Activated CD4-positive, alpha-beta T cell treated with anti-CD3 and anti-CD28 coated beads, Interleukin-2, amount 50 U/mL, for 4 hours (primary cell): ENCODE results near the gene LBHD1.
A peak's percentile ranks its signal among the peaks of the same experiment; 100 is the strongest.
"Not testable (repeated sequence)": the region's sequence is repeated elsewhere in the genome, so short reads cannot be mapped to it uniquely, and the experiment has no call there.

ENCODE experiments used
- DNase-seq, 2 experiments: peaks; one replicate each; pipeline ENCODE4 v3.0.0-alpha.2; 2020

Gene LBHD1

DNA sequence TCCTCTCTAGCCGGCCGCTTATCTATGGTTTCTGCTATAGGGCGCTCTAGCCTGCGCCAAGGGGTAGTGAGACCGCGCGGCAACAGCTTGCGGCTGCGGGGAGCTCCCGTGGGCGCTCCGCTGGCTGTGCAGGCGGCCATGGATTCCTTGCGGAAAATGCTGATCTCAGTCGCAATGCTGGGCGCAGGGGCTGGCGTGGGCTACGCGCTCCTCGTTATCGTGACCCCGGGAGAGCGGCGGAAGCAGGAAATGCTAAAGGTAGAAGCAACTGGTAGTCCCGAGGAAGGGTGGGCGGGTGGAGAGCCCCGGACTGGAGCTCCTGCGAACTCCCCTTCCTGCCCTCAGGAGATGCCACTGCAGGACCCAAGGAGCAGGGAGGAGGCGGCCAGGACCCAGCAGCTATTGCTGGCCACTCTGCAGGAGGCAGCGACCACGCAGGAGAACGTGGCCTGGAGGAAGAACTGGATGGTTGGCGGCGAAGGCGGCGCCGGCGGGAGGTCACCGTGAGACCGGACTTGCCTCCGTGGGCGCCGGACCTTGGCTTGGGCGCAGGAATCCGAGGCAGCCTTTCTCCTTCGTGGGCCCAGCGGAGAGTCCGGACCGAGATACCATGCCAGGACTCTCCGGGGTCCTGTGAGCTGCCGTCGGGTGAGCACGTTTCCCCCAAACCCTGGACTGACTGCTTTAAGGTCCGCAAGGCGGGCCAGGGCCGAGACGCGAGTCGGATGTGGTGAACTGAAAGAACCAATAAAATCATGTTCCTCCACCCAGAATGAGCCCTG is at the start of gene LBHD1, which contains the start of gene UQCC3:
Gene LBHD1 (minus strand): TSS at position 660 of the 782 bp plus-strand sequence. CDS start 2,236 bp downstream, outside the sequence.
Gene UQCC3 (plus strand): TSS at position 66 of the 782 bp plus-strand sequence. CDS start 73 bp downstream, at position 139.
- DNase-seq, result peak; percentile 64 to 69

DNA sequence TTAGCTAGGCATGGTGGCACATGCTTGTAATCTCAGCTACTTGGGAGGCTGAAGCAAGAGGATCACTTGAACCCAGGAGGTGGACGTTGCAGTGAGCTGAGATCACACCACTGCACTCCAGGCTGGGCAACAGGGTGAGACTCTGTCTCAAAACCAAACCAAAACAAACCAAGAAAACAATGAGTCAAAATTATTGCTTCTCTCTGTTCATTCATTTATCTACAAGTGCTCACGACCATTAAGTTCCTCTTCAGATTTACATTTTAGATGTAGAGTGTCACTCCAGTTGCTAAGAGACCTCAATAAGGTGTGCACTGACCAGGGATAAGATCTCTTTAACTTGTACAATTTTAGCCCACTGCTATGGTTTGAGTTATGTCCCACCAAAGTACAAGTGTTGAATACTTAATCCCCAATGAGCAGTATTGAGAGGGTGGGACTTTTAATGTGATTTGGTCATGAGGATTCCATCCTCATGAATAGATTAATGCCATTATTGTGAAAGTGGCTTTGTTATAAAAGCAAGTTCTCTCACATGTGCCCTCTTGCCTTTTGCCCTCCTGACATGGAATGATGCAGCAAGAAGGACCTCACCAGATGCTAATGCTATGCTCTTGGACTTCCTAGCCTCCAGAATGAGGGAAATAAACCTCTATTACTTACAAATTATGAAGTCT is 47.4 kb upstream of the LBHD1 start:
- DNase-seq, result no peak

DNA sequence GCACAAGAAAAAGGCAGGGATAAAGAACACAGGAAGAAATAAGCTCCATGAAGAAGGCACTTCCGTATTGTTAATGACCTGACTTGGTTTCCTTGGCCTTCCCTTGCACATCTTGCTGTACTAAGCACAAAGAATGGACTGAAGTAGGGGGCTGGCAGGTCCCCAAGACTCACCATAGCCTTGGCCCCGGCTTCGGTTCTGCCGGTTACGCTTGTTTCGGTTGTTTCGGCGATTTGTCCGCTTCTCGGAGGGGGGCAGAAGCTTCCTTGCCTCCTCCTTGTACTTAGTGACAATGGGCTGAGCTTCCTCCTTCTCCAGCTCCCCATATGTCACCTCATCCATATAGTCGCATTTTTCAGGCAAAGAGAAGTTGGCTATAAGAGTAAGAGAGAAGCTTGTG is 44.7 kb upstream of the LBHD1 start:
- DNase-seq, result no peak

DNA sequence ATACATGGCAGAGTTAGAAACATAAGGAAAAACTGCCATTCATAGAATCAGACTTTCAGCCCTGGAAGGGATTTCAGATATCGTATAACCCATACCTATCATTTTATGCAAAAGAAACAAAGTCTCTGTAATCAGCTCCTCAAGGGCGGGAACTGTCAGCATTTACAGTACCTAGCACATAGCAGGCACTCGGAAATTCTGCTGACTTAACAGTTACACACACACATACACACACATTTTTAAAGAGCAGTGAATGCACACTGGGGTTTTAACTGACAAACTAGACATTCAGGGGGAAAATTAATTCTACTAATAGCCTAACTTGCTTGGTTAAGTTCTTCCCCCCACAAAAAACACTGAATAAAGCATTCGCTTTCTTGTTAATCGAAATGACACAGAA is 44.1 kb upstream of the LBHD1 start:
- no peak for DNase-seq

GRCh38 chr11:62715150-62716130 is 43.4 kb upstream of the LBHD1 start:
- DNase-seq, result no peak

DNA sequence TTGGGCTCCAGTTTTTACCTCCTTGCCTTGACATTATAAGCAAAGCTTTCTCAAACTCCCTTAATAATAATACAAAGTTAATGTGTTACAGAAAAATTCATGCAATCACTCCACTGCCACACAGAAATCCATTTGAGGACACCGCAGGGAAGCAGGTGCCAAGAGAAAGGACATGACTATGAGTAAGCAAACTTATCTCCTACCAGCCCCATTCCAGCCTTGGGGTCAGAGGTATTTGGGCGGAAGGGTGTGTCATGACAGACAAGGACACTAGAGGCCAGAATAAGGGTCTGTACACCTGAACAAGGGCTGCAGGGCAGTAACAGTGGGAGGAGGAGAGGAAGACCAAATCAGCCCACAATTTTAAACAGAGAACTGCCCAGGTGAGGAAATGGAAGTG is 41.3 kb upstream of the LBHD1 start:
- no peak for DNase-seq

- DNase-seq, result no peak
These were observed 40.8 kb upstream of the LBHD1 start for GRCh38 chr11:62712861-62713260.

DNA sequence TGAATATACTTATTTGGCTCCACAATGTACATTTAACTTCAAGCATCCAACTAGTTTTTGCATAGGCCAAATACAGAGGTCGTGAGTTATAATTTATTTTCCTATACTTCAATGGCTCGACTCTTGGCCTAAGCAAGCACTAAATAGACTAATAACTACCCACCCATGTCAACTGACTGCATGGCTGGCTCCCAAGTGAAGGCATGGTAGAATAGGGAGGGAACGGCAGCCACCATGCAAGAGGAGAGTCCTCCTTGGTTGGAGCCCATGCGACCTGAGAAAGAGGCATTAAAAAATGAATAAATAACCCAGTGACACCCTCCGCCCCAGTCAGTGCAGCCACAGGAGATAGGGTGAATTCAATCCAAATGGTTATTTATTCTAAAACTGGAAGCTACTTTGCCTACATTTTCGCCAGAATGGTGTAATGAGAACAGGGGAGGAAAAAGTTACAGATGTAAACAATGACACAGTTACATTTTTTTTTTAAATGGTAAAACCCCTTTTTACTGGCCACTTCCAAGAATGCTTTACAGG is 40.3 kb upstream of the LBHD1 start:
- no peak for DNase-seq

GRCh38 chr11:62710001-62710345 is 37.9 kb upstream of the LBHD1 start:
- DNase-seq, result no peak

DNA sequence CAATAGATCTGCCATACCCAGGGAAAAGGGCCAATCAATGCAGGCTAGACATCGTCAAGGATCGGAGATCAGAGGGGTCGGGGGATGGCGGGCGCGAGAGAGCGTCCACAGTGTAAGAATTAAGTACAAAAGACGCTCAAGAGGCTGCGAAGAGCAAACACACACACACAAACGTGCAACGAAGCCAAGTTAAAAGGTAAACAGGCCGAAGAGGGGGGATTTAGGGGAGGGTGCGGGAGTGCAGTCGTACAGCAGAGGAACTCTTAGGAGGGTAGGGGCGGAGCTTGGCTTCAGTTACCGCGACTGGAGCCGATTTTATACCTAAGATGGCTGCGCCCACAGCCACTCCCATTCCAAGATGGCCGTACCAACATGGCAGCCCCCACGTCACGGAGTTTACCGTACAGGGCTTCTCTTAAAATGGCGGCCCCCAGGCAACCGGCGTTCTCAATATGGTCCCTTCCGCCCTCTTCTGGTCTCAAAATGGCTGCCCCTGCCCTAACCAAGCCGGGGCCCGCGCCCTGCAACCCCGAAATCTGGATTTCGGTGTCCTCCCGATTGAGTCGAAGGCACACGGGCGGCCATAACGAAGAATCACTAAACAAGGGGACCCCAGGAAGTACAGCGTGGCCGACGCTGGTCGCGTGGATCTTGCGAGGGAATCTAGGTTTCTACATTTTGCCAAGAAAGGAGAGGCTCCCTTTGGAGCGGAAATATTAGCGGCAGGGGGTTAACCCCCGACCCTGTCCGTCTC is 37.4 kb upstream of the LBHD1 start:
- DNase-seq, result peak; percentile 96 to 97

DNA sequence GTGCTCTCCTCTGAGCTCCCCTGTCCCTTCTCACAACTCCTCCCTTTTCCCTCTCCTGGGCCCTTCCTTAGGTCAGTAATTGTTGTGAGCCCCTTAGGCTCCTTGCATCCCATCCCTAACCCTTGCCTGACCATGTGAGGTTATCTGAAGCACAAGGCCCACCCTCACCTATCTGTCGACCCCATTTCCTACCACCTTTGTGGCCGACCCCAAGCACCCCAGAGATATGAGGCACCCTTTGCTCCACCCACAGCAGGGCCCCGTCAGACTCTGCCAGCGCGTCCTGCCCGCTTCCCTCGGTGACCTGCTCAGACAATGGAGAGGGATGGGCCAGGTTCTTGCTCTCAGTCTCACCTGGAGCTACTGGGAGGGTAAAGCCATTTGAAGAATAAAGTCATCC is 36.7 kb upstream of the LBHD1 start:
- DNase-seq, result peak; percentile 24 to 37

- DNase-seq, result no peak
These were observed 36.3 kb upstream of the LBHD1 start for GRCh38 chr11:62708392-62708791.

DNA sequence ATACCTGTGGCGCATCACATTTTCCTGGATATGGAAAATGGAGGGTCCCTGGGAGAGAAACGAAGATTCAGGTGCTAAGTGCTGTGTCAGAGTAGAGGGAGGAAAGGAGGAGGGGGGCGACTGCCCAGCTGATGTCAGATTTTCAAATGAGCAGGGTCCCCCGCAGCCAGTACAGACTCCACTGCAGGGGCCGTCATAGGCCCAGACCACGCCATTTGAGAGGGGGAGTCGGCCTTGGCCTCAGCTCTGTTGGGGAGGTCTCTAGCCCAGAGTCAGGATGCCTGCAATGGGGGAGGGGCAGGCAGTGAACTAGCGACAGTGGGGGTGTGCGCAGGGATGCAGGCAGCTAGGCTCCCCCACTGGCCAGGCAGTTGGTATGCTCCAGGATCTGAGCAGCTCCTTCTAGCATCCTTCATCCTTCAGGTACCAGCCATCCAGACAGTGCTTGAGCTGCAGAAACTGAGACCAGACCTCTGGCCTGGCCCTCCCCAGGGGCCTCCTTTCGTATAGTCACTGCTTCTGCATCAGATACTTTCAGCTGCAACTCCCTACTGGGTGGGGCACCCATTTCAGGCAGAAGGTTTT is 35.3 kb upstream of the LBHD1 start, which contains the start of the genes BSCL2 and GNG3:
Gene BSCL2 (minus strand): TSS at position 148 of the 585 bp plus-strand sequence. CDS start 229 bp downstream, outside the sequence.
Gene GNG3 (plus strand): TSS at position 400 of the 585 bp plus-strand sequence. CDS start 620 bp downstream, outside the sequence.
- DNase-seq, result no peak

- DNase-seq, result no peak
These were observed 34.8 kb upstream of the LBHD1 start for GRCh38 chr11:62706850-62707247.

- DNase-seq, result peak; percentile 89 to 90
These were observed 34.1 kb upstream of the LBHD1 start for GRCh38 chr11:62705880-62706849.

GRCh38 chr11:62705413-62705812 is 33.3 kb upstream of the LBHD1 start:
- DNase-seq, result no peak

DNA sequence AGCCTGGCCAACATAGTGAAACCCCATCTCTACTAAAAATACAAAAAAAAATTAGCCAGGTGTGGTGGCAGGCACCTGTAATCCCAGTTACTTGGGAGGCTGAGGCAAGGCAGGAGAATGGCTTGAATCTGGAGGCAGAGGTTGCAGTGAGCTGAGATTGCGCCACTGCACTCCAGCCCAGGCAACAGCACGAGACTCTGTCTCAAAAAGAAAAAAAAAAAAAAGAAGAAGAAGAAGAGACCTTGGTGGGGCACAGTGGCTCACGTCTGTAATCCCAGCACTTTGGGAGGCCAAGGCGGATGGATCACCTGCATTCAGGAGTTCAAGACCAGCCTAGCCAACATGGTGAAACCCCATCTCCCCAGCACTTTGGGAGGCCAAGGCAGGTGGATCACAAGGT is 31.9 kb upstream of the LBHD1 start:
- not testable (repeated sequence) for DNase-seq

DNA sequence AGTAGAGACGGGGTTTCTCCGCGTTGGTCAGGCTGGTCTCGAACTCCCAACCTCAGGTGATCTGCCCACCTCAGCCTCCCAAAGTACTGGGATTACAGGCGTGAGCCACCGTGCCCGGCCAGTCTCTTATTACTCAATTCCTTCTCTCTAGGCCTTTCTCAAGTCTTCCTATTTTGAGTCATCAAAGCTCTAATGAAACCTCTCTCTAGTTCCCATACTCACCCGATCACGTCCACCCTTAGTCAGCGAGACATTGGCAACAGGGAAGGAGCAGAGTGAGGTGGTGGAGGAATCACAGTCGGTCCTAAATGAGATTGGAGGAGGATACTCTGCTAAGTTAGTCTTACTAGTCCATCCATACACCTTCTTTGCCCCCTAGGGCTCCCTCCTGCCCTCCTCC is 30.2 kb upstream of the LBHD1 start:
- DNase-seq, result no peak

GRCh38 chr11:62694455-62695167 is 22.5 kb upstream of the LBHD1 start:
- DNase-seq, result peak; percentile 69 to 71
